HG03575 (cell line): ENCODE results near the gene DISC1.

Experiments used
- ATAC-seq: cut with Tn5 transposase; IDR thresholded peaks from one replicate; pipeline ENCODE4 v1.9.1; 2021; ENCODE audit not compliant: unreplicated experiment, insufficient number of reproducible peaks, low FRiP score; ENCODE audit errors: extremely low read depth

Gene DISC1

GRCh38 chr1:231826566-231826965 lies 200.0 kb downstream of the DISC1 start:
- ATAC-seq, result no peak

GRCh38 chr1:231827337-231828105 lies 200.9 kb downstream of the DISC1 start:
- no peak for ATAC-seq

GRCh38 chr1:231828182-231828920 lies 201.8 kb downstream of the DISC1 start:
- no peak for ATAC-seq

GRCh38 chr1:231829332-231829731 lies 202.7 kb downstream of the DISC1 start:
- ATAC-seq, result no peak

GRCh38 chr1:231836227-231836893 lies 209.8 kb downstream of the DISC1 start:
- no peak for ATAC-seq

- ATAC-seq, result no peak
These were observed 211.9 kb downstream of the DISC1 start for GRCh38 chr1:231838521-231838920.

- no peak for ATAC-seq
These were observed 213.4 kb downstream of the DISC1 start for GRCh38 chr1:231839999-231840398.

GRCh38 chr1:231841616-231842344 lies 215.2 kb downstream of the DISC1 start:
- ATAC-seq, result no peak

- no peak for ATAC-seq
These were observed 215.9 kb downstream of the DISC1 start for GRCh38 chr1:231842441-231842840.

- no peak for ATAC-seq
These were observed 218.5 kb downstream of the DISC1 start for GRCh38 chr1:231844986-231845502.

GRCh38 chr1:231847612-231848397 lies 221.2 kb downstream of the DISC1 start:
- ATAC-seq, result no peak

- ATAC-seq, result no peak
These were observed 223.4 kb downstream of the DISC1 start for GRCh38 chr1:231849981-231850380.

GRCh38 chr1:231850786-231851185 lies 224.2 kb downstream of the DISC1 start:
- ATAC-seq, result no peak

- ATAC-seq, result no peak
These were observed 227.1 kb downstream of the DISC1 start for GRCh38 chr1:231853588-231854207.

- no peak for ATAC-seq
These were observed 228.8 kb downstream of the DISC1 start for GRCh38 chr1:231855361-231855760.

- ATAC-seq, result no peak
These were observed 229.3 kb downstream of the DISC1 start for GRCh38 chr1:231855926-231856325.

GRCh38 chr1:231856426-231856825 lies 229.8 kb downstream of the DISC1 start:
- no peak for ATAC-seq

- ATAC-seq, result no peak
These were observed 230.3 kb downstream of the DISC1 start for GRCh38 chr1:231856894-231857293.
